H4 (cell line): ENCODE data around the gene THAP4. TPM values are rescaled to one million over a fixed set of nuclear protein-coding genes. Genes with fewer than 3 reads are reported as not detected.

Source experiments
- DNase-seq: peaks from one replicate; pipeline ENCODE4 v3.0.0-alpha.2; 2015; ENCODE audit warnings: low spot score
- total RNA-seq: library from RNA; depleted of rRNA; stranded (reverse); fragments of >200 nt; shearing (Covaris generic); gene quantifications from 2 replicates; pipeline ENCODE4 v1.2.3, GENCODE V29; 2014

THAP4 gene
- total RNA-seq, 1 experiment from 2014 or later = 30.1 TPM

GRCh38 chr2:241638940-241639339, 2.0 kb upstream of the THAP4 start:
- no peak for DNase-seq

GRCh38 chr2:241637795-241638660, 1.1 kb upstream of the THAP4 start:
- no peak for DNase-seq

GRCh38 chr2:241636182-241637017, 558 bp downstream of the THAP4 start:
- DNase-seq = no peak

DNA sequence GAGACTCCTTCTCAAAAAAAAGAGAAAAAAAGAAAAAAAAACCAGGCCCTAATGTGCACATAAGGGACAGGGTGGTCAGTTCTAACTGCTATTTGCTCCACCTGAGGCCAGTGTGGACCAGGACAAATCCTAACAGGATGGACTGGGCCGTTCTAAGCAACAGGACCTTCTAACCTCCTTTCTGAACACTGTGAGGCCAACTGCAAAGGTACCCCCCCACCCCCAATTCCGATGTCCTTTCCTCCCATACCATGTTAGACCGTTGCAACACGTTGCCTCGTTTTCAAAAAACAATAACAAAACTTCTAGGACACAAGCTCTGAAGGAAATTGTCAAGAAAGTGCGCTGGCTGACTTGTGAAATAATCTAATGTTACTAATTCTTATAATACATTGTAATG, 1.2 kb downstream of the THAP4 start:
- no peak for DNase-seq

- DNase-seq = no peak
Measured at GRCh38 chr2:241633561-241633960, 3.4 kb downstream of the THAP4 start.

- DNase-seq = no peak
Measured at GRCh38 chr2:241632478-241633325, 4.3 kb downstream of the THAP4 start.

DNA sequence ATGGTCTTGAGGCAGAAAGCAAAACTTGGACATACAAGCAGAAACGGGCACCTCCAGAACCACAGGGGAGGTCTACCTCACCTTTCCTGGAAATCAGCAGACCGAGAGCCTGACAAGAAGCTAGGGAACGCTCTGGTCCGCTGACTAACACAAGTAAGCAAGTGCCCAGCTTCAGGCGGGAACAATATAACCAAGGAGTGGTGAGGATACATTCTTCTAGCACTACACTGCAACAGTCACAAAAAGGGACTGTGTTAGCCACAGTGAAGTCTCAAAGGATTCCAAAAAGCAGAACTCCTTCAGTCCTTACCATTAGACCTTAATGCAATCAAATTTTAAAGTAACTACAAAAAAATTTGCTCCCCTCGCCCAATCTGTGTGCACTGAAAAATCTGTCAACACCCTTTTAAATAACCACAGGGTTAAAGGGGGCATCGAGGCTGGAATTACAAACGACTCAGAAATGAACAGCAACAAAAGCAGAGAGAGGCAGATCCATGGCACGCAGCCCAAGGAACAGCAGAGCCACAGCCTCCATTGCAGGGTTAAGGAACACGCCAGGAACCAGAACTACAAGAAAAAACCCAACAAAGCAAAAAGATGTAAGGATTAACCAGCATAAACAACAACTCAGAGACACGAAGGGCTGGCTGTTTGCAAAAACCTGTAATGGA, 7.1 kb downstream of the THAP4 start:
- DNase-seq = no peak

DNA sequence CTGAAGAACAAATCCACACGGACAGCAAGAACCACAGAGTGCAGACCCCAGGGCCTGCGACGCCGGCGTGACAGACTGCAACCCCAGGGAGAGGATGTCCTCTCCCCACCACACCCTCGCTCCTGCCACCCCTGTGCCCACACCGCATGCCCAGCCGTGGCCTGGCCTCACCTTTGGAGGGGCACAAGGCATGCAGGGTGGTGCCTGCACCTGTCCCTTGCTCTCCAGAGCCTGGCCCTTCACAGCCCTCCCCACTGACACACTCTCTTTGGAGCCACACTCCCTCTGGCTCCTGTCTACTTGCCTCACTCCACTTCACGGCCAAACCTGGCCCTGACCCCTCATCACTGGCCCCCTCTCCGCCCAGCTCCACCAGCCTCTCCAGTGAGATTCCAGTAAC, 9.3 kb downstream of the THAP4 start:
- DNase-seq = no peak

DNA sequence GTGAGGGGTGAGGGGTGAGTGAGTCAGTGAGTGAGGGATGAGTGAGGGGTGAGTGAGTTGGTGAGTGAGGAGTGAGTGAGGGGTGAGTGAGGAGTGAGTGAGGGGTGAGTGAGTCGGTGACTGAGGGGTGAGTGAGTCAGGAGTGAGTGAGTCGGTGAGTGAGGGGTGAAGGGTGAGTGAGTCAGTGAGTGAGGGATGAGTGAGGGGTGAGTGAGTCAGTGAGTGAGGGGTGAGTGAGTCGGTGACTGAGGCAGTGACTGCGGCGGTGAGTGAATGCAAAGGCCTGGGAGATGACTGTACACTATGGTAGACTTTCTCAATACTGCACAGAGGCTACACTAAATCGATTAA, 16.6 kb downstream of the THAP4 start:
- no peak for DNase-seq

- no peak for DNase-seq
Measured at GRCh38 chr2:241619597-241620418, 17.1 kb downstream of the THAP4 start.

DNA sequence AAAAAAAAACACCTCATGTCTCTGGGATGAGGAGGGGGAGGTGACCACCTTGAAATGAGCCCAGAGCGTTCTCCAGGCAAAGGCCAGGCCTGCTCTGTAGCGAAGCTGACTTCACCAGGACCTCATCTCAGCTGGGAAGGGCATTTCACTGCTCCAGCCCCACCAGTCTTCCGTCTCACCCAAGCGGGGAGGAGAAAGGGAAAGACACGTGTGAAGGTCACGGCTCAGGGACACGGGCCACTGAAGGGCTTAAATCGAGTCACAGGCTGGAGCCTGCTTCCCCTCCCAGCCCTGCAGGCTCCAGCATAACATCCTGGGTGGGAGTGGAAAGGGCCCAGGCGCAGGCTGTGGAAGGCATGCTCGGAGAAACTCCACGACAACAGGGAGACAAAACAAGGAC, 18.1 kb downstream of the THAP4 start:
- DNase-seq = no peak

GRCh38 chr2:241618296-241618805, 18.6 kb downstream of the THAP4 start:
- no peak for DNase-seq

DNA sequence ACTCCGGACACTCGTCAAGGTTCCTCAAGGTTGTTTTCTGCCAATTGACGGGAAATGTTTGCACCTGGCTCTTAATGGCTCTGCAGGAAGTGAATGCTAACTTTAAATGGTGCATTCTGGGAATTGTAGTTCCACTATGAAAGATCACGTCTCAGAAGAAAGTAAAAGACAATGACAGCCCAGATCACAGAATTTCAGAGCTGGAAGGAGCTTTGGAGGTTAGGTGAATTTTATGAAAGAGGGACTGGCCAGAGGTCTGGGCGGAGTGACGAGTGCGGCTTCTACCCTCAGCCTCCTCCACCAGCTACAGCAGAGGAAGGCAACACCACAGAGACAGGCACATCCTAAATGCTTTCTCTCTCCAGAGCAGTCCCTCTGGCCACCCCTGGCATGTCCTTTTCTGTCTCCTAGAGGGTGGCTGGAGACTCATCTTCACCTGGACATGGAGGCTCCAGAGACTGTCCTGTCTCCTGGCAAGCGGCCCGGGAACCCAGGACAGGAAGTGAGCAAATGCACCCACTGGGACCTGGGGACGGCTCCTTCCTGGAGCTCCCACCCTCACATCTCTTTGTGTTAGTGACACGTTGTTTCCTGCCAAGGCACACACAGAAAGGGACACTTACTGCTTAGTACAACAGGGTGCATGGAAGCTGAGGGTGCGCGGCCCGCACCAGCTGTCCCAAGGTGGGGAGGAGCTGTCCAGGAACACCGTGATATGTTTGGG, 19.4 kb downstream of the THAP4 start:
- DNase-seq = no peak

DNA sequence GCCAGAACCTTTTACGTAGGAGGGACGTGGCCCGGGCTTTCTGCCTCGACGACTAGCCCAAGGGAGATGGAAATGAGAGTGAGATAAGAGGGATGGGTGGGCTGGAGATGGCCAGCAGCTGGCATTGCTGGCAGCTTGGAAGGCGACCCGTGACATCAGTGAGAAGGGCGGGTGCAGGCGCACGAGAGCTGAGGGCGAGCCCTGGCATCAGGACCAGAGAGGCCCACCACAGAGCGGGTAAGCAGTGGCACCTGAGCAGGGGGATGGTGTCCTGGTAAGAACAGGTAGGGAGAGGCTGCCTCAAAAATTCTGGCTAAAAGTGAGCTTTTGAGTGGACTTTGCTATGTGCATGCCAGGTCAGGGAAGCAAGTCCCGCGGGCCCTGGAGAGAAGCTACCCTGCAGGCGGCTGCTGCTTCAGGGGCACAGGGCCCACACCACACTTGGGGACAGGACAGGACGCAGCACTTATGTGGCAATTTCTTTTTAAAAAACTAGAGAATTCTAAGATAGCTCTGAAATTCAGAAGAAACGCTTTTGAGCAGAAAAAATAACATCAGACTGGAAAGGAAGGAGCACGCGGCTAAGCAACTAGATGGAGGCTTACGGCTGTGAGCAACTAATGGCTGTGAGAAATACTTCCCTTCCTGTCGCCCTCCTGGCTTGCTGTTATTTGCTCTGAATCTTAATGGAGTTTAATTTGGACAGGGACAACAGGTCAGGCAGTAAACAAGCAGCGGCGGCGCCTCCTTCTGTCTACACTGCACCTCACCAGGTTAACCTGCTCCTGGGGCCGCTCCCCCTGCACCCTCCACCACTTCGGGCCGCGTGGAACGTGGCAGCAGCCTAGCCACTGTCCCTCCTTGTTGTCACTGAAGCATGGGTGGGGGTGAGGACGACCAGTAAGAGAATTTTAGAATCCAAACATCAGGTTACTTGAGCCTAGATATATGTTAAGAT, 20.5 kb downstream of the THAP4 start:
- no peak for DNase-seq

- DNase-seq = no peak
Measured at GRCh38 chr2:241615522-241616052, 21.4 kb downstream of the THAP4 start.

DNA sequence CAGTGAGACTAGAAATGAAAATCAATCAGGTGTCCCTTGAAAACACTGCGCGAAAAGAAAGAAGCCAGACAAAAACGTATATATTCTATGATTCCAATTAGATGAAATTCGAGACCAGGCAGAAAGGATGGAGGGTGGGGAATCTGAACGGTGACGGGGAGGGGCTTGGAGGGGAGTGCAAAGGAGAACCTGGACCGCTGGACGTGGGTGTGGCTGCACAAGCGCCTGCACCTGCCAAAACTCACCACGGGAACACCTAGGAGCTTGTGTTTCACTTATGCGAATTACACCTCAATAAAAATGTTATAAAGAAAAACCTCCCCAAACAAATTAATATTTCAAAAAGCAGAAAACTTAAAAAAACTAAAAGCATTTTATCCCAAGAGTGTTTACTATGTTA, 21.9 kb downstream of the THAP4 start:
- DNase-seq = no peak

DNA sequence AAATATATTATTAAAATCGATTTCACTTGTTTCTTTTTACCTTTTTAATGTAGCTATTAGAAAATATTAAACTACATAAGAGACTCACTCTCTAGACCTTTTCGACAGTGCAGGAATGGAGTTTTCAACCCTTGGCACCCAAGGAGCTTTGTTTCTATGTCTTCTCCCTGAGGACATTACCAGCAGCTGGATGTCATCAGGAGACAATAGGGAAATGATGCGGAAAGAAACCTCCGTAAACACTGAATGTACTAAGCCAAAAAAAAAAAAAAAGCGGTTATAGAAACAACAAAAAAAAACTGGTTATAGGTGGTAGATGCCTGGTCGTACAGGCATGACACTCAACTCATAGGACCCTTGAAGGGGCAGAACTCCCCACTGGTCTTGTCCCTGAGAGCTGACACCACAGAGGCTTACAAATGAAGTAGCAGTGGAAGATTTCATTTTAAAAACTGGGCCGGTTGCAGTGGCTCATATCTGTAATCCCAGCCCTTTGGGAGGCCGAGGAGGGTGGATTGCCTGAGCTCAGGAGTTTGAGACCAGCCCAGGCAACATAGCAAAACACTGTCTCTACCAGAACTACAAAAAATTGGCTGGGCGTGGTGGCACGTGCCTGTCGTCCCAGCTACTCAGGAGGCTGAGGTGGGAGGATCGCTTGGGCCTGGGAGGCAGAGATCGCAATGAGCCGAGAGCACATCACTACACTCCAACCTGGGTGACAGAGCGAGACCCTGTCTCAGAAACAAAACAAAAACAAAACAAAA, 23.8 kb downstream of the THAP4 start:
- DNase-seq = no peak
